ENCODE measurements around the gene GPHA2.
"Not testable (repeated sequence)": the region's sequence is repeated elsewhere in the genome, so short reads cannot be mapped to it uniquely, and the experiment has no call there.

GPHA2 gene

GRCh38 chr11:64935359-64936081, at the start of gene GPHA2:
Gene GPHA2, minus strand, starts transcription at chr11:64935893. Its CDS starts 433 bp downstream, at chr11:64935460.
- DNase-seq (ENCODE audit: low read depth), result peak; percentile 38

- not testable (repeated sequence) for DNase-seq (ENCODE audit: low read depth)
Observed at GRCh38 chr11:64983339-64983738, 47.6 kb upstream of the GPHA2 start.

GRCh38 chr11:64976651-64977050, 41.0 kb upstream of the GPHA2 start:
- no peak for DNase-seq (ENCODE audit: low read depth)

- DNase-seq (ENCODE audit: low read depth), result no peak
Observed at GRCh38 chr11:64974124-64974523, 38.4 kb upstream of the GPHA2 start.

GRCh38 chr11:64971421-64972233, 35.9 kb upstream of the GPHA2 start, which contains the start of gene MAJIN:
Gene MAJIN, minus strand, starts transcription at chr11:64972108. Its CDS starts 12,703 bp downstream, at chr11:64959405.
- DNase-seq (ENCODE audit: low read depth), result peak; percentile 37

- no peak for DNase-seq (ENCODE audit: low read depth)
Observed at GRCh38 chr11:64970731-64971151, 35.0 kb upstream of the GPHA2 start.

- peak; percentile 55 for DNase-seq (ENCODE audit: low read depth)
Observed at GRCh38 chr11:64969209-64969608, 33.5 kb upstream of the GPHA2 start.

- no peak for DNase-seq (ENCODE audit: low read depth)
Observed at GRCh38 chr11:64967375-64967774, 31.7 kb upstream of the GPHA2 start.

- DNase-seq (ENCODE audit: low read depth), result no peak
Observed at GRCh38 chr11:64963072-64963631, 27.5 kb upstream of the GPHA2 start.

- DNase-seq (ENCODE audit: low read depth), result no peak
Observed at GRCh38 chr11:64960719-64961118, 25.0 kb upstream of the GPHA2 start.

GRCh38 chr11:64959498-64959897, 23.8 kb upstream of the GPHA2 start:
- no peak for DNase-seq (ENCODE audit: low read depth)

GRCh38 chr11:64954201-64954600, 18.5 kb upstream of the GPHA2 start:
- DNase-seq (ENCODE audit: low read depth), result no peak

GRCh38 chr11:64951529-64951928, 15.8 kb upstream of the GPHA2 start:
- no peak for DNase-seq (ENCODE audit: low read depth)

GRCh38 chr11:64947208-64947814, 11.6 kb upstream of the GPHA2 start:
- DNase-seq (ENCODE audit: low read depth), result peak; percentile 29

- DNase-seq (ENCODE audit: low read depth), result no peak
Observed at GRCh38 chr11:64936539-64936938, 846 bp upstream of the GPHA2 start.

GRCh38 chr11:64934682-64935358, 873 bp downstream of the GPHA2 start:
- DNase-seq (ENCODE audit: low read depth), result no peak

- DNase-seq (ENCODE audit: low read depth), result no peak
Observed at GRCh38 chr11:64933935-64934681, 1.6 kb downstream of the GPHA2 start.

GRCh38 chr11:64933213-64933934, 2.3 kb downstream of the GPHA2 start:
- no peak for DNase-seq (ENCODE audit: low read depth)

GRCh38 chr11:64932324-64932723, 3.4 kb downstream of the GPHA2 start:
- DNase-seq (ENCODE audit: low read depth), result no peak

GRCh38 chr11:64931290-64931689, 4.4 kb downstream of the GPHA2 start:
- DNase-seq (ENCODE audit: low read depth), result no peak
